Vagina (tissue), 2 donors: ENCODE measurements around the gene TIMM23B. TPM values are rescaled to one million over a fixed set of nuclear protein-coding genes. Genes with fewer than 3 reads are reported as not detected.
"Not testable (repeated sequence)": the region's sequence is repeated elsewhere in the genome, so short reads cannot be mapped to it uniquely, and the experiment has no call there.

Source experiments
- DNase-seq, 2 donors: peaks; one replicate each; pipeline ENCODE4 v3.0.0-alpha.2; 2017; ENCODE audit errors: extremely low spot score in 2 of 2
- H3K27ac ChIP-seq: fragments of 200-600 bp; sonication (generic); one replicate; pipeline ENCODE4 v1.5.1; 2019
- H3K27me3 ChIP-seq: fragments of 200-600 bp; sonication (generic); one replicate; pipeline ENCODE4 v1.5.1; 2019
- H3K36me3 ChIP-seq, 2 donors: fragments of 200-600 bp; sonication (generic); one replicate each; pipeline ENCODE4 v1.5.1; 2017 to 2019
- H3K4me1 ChIP-seq: fragments of 200-600 bp; sonication (generic); one replicate; pipeline ENCODE4 v1.5.1; 2019
- H3K4me3 ChIP-seq, 2 donors: fragments of 200-600 bp; sonication (generic); 1 replicate in 1 of 2; 2 replicates in 1 of 2; pipeline ENCODE4 v1.5.1; 2016 to 2019
- H3K9me3 ChIP-seq: fragments of 200-600 bp; sonication (generic); one replicate; pipeline ENCODE4 v1.5.1; 2019
- POLR2AphosphoS5 ChIP-seq, 2 donors: sonication (generic); formaldehyde crosslinking; IDR thresholded peaks; one replicate each; pipeline ENCODE4 v1.9.0; 2017; ENCODE audit warnings: antibody characterized with exemption in 2 of 2, mild to moderate bottlenecking in 2 of 2, low read depth in 1 of 2; ENCODE audit not compliant: insufficient read depth in 1 of 2
- intact Hi-C: fragments of 100-400 bp; cut with DNase I; formaldehyde crosslinking; loops from one replicate; pipeline ENCODE4 v1.15.1; 2023
- total RNA-seq: library from RNA; depleted of rRNA; stranded (reverse); fragments of >200 nt; gene quantifications from one replicate; pipeline ENCODE4 v1.2.3, GENCODE V29; 2016

TIMM23B gene
- 20.6 TPM for total RNA-seq

GRCh38 chr10:49941447-49942338 lies at the start of gene TIMM23B, which contains the start of gene PARG:
Gene TIMM23B (plus strand): TSS chr10:49942053. CDS start chr10:49942195, 142 bp downstream.
Gene PARG (minus strand): TSS chr10:49942027. CDS start chr10:49941725, 302 bp downstream.
- peak; percentile 54 to 83 for TF ChIP-seq POLR2AphosphoS5 (IDR thresholded peaks at IDR 0.05; ENCODE audit: insufficient read depth in 1 of 2, low read depth in 1 of 2)
- H3K9me3 ChIP-seq, DNase-seq, H3K27me3 ChIP-seq, H3K36me3 ChIP-seq, intact Hi-C loops: not testable (repeated sequence)
- Histone ChIP-seq H3K4me1 (peaks cover 27% of the 10 kb centered on the region), H3K4me3 (peak within 1 kb of the TSS; percentile 66 to 97), H3K27ac (peak within 1 kb of the TSS; percentile 38)

- H3K4me3 ChIP-seq, H3K27me3 ChIP-seq, H3K36me3 ChIP-seq, H3K9me3 ChIP-seq, H3K27ac ChIP-seq, DNase-seq, H3K4me1 ChIP-seq, intact Hi-C loops: not testable (repeated sequence)
Observed at GRCh38 chr10:49899999-49900398, 41.9 kb upstream of the TIMM23B start.

GRCh38 chr10:49900406-49900805 lies 41.4 kb upstream of the TIMM23B start:
- not testable (repeated sequence) for H3K4me1 ChIP-seq

DNA sequence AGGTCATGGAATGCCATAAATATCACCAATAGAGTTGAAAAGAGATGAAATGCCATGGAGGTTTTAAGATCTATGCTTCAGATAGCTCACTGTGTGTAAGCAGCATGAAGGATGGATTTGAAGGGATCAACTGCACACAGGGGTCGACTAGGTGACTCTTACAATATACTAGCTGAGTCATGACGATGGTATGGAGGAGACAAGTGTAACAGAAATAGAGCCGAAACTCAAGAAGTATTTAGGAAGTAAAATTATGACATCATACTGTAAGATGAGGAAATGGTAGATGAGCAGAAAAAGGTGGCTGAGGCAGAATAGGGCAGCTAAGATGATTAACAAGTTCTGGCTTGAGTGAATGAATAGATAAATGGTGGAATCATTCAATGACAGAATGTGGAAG lies 38.0 kb upstream of the TIMM23B start:
- H3K36me3 ChIP-seq, H3K4me3 ChIP-seq, H3K9me3 ChIP-seq, DNase-seq, H3K27ac ChIP-seq, intact Hi-C loops, H3K27me3 ChIP-seq, H3K4me1 ChIP-seq: not testable (repeated sequence)

More at GRCh38 chr10:49900406-49900805, 41.4 kb upstream of the TIMM23B start:
- H3K4me3 ChIP-seq, intact Hi-C loops, DNase-seq, H3K9me3 ChIP-seq, H3K27me3 ChIP-seq, H3K36me3 ChIP-seq, H3K27ac ChIP-seq: not testable (repeated sequence)

GRCh38 chr10:49908290-49909080 lies 33.4 kb upstream of the TIMM23B start:
- H3K9me3 ChIP-seq, H3K4me1 ChIP-seq, DNase-seq, H3K27ac ChIP-seq, H3K27me3 ChIP-seq, H3K4me3 ChIP-seq, H3K36me3 ChIP-seq, intact Hi-C loops: not testable (repeated sequence)

GRCh38 chr10:49910295-49910694 lies 31.6 kb upstream of the TIMM23B start:
- H3K36me3 ChIP-seq, H3K4me3 ChIP-seq, intact Hi-C loops, H3K9me3 ChIP-seq, H3K4me1 ChIP-seq, H3K27me3 ChIP-seq, H3K27ac ChIP-seq, DNase-seq: not testable (repeated sequence)

GRCh38 chr10:49916451-49916850 lies 25.4 kb upstream of the TIMM23B start:
- H3K4me1 ChIP-seq, H3K36me3 ChIP-seq, H3K4me3 ChIP-seq, H3K27me3 ChIP-seq, H3K27ac ChIP-seq, intact Hi-C loops, DNase-seq, H3K9me3 ChIP-seq: not testable (repeated sequence)

- H3K4me3 ChIP-seq, H3K9me3 ChIP-seq, DNase-seq, H3K27me3 ChIP-seq, intact Hi-C loops, H3K4me1 ChIP-seq, H3K36me3 ChIP-seq, H3K27ac ChIP-seq: not testable (repeated sequence)
Observed at GRCh38 chr10:49917927-49918326, 23.9 kb upstream of the TIMM23B start.

- H3K9me3 ChIP-seq, H3K36me3 ChIP-seq, DNase-seq, H3K4me1 ChIP-seq, H3K27me3 ChIP-seq, H3K27ac ChIP-seq, H3K4me3 ChIP-seq, intact Hi-C loops: not testable (repeated sequence)
Observed at GRCh38 chr10:49922041-49922440, 19.8 kb upstream of the TIMM23B start.

GRCh38 chr10:49923572-49923971 lies 18.3 kb upstream of the TIMM23B start:
- H3K27me3 ChIP-seq, DNase-seq, H3K36me3 ChIP-seq, H3K4me1 ChIP-seq, H3K9me3 ChIP-seq, intact Hi-C loops, H3K4me3 ChIP-seq, H3K27ac ChIP-seq: not testable (repeated sequence)

DNA sequence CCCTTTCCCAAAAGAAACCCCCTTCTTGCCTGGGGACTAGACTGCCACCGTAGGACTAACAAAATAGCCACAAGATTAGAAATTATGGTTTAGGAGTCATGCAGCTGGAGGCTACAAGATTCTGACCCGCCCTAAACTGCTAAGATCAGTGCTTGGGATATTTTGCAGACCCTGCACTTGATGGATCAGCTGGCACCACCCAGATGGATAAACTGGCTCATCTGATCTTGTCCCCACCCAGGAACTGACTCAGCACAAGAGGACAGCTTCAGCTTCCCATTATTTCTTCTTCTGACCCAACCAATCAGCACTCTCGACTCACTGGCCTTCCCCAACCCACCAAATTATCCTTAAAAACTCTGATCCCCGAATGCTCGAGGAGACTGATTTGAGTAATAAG lies 10.6 kb upstream of the TIMM23B start:
- DNase-seq, intact Hi-C loops, H3K9me3 ChIP-seq, H3K27me3 ChIP-seq, H3K36me3 ChIP-seq, H3K27ac ChIP-seq, H3K4me3 ChIP-seq, H3K4me1 ChIP-seq: not testable (repeated sequence)

DNA sequence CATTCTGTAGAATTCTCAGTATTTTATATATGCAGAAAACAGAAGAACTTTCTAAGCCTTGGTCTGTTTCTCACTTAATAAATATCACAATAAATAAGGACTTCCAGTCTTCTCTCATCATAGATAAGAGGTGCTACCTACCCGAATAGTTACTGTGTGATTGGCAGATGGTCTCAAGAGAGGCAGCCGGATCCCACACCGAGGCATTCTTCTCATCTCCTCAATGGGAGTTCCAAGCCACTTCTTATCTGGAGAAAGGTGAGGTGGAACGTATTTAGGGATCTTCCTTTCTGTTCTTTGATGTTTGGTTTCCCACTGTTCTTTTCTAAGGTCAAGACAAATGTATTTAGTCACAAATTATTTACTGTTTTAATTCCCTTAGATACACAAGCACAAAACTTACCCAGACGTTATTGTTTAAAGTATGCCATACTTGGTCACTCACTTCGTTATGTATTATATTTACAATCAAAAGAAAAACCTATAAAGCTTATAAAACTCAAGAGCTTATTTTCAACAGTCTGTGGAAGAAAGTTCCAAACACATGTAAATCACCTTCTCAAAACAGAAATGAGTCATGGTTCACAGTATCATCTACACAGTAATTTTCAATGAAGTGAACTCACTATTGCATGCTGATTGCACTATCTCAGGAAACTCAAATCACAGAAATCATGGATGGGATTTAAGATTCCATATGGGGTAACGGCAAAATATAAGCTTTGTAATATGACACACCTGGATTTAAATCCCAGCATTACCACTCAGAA lies 9.7 kb upstream of the TIMM23B start:
- H3K27me3 ChIP-seq, H3K4me1 ChIP-seq, H3K36me3 ChIP-seq, H3K9me3 ChIP-seq, H3K27ac ChIP-seq, DNase-seq, H3K4me3 ChIP-seq, intact Hi-C loops: not testable (repeated sequence)
